HG02852 (cell line): ENCODE data around the gene ARHGAP24.
"Not testable (repeated sequence)": the region's sequence is repeated elsewhere in the genome, so short reads cannot be mapped to it uniquely, and the experiment has no call there.

Experiments
- ATAC-seq: cut with Tn5 transposase; IDR thresholded peaks from one replicate; pipeline ENCODE4 v1.9.1; 2021; ENCODE audit warnings: mild to moderate bottlenecking, moderate library complexity; ENCODE audit not compliant: unreplicated experiment

The ARHGAP24 gene

DNA sequence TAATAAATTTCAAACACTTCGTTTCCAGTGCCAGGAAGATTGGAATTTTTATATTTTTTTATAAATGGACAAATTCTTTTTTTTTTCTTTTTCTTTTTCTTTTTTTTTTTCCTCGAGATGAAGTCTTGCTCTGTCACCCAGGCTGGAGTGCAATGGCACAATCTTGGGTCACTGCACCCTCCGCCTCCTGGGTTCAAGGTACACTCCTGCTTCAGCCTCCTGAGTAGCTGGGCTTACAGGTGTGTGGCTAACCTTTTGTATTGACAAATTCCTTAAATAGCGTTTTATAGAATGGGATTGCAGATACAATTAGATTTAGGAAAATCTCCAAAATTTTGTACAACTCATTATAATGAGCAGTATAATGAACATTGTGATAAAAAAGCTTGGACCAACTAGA is 328.9 kb downstream of the ARHGAP24 start:
- ATAC-seq: no peak

DNA sequence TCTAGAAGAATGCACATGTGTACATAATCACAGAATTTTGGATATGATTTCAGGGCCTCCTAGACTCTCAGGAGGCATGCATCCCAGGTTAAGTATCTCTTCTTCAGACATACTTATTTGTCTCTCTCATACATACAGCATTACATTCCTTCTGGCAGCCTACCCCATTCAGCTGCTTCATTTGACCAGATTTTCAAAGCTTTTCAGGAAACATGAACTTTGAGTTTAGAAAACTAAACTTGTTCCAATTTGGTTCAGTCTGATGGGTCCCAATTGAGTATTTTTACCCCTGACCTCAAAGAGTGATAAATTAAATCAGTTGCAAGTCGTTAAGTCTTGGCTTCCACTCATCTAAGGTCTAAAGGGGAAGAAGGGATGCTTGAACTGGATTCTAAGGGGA is 330.9 kb downstream of the ARHGAP24 start:
- ATAC-seq: no peak

DNA sequence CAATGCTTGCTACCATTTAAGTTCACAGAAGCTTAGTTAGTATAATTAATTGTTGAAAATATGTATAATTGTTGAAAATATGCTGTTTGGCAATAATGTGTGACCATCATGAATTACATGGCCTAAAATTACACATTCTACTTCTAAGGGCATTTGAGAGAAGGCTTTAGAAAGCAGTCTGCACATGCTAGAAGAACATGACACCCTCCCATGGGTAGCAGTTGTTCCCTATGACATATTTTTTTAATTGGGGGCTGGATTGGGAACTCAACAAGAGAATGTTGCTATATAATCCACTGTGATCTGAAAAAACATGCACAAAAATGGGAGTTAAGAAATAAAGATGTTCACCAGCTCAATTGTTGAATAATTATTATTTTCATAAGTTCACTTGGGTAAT is 331.4 kb downstream of the ARHGAP24 start:
- no peak for ATAC-seq

DNA sequence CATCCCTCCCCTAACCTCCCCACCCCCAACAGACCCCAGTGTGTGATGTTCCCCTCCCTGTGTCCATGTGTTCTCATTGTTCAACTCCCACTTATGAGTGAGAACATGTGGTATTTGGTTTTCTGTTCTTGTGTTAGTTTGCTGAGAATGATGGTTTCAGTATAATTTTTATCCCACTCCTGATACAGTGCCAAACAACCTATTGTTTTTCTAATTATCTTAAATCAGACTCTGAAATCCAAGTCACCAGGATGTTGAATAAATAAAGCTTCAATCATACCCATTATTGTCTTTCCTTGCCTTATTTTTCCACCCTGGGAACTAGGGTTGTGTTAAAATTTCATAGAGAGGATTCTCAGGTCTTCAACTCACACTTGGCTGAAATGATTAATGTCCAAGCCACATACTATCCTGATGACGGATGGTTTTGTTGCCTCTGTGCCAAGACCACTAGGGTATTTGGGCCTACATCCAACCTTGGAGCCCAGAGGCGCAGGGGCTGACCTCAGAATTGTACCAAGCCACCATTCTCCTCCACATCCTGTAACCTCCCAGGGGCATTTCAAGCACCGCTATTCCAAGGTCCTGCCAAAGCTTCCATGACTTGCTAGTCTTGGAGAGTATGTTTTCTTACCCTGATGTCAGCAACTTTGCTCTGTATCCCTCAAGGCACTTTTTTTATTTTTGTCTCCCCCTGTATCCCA is 332.4 kb downstream of the ARHGAP24 start:
- no peak for ATAC-seq

GRCh38 chr4:85808104-85808503 is 333.2 kb downstream of the ARHGAP24 start:
- ATAC-seq: no peak

GRCh38 chr4:85808864-85809263 is 333.9 kb downstream of the ARHGAP24 start:
- ATAC-seq: no peak

- no peak for ATAC-seq
Observed at GRCh38 chr4:85812776-85813175, 337.8 kb downstream of the ARHGAP24 start.

DNA sequence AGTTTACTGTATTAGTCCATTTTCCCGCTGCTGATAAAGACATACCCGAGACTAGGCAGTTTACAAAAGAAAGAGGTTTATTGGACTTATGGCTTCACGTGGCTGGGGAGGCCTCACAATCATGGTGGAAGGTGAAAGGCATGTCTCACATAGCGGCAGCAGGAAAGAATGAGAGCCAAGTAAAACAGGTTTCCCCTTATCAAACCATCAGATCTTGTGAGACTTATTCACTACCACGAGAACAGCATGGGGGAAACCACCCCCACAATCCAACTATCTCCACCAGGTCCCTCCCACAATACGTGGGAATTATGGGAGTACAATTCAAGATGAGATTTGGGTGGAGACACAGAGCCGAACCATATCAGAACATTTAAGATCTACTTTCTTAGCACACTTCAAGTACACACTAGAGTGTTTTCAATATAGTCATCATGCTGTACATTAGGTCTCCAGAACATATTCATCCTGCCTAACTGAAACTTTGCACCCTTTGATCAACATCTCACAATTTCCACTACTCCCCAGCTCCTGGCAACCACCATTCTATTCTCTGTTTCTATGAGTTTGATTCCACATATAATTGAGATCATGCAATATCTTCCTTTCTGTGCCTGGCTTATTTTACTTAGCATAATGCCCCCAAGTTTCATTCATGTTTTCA is 341.0 kb downstream of the ARHGAP24 start:
- ATAC-seq: no peak

GRCh38 chr4:85818700-85819099 is 343.8 kb downstream of the ARHGAP24 start:
- ATAC-seq: no peak

- not testable (repeated sequence) for ATAC-seq
Observed at GRCh38 chr4:85820101-85820500, 345.2 kb downstream of the ARHGAP24 start.

GRCh38 chr4:85821688-85822455 is 346.9 kb downstream of the ARHGAP24 start:
- ATAC-seq: no peak

- no peak for ATAC-seq
Observed at GRCh38 chr4:85823295-85823694, 348.3 kb downstream of the ARHGAP24 start.

- ATAC-seq: no peak
Observed at GRCh38 chr4:85824166-85824945, 349.4 kb downstream of the ARHGAP24 start.

- no peak for ATAC-seq
Observed at GRCh38 chr4:85826060-85826678, 351.2 kb downstream of the ARHGAP24 start.

- ATAC-seq: no peak
Observed at GRCh38 chr4:85828027-85828890, 353.3 kb downstream of the ARHGAP24 start.

DNA sequence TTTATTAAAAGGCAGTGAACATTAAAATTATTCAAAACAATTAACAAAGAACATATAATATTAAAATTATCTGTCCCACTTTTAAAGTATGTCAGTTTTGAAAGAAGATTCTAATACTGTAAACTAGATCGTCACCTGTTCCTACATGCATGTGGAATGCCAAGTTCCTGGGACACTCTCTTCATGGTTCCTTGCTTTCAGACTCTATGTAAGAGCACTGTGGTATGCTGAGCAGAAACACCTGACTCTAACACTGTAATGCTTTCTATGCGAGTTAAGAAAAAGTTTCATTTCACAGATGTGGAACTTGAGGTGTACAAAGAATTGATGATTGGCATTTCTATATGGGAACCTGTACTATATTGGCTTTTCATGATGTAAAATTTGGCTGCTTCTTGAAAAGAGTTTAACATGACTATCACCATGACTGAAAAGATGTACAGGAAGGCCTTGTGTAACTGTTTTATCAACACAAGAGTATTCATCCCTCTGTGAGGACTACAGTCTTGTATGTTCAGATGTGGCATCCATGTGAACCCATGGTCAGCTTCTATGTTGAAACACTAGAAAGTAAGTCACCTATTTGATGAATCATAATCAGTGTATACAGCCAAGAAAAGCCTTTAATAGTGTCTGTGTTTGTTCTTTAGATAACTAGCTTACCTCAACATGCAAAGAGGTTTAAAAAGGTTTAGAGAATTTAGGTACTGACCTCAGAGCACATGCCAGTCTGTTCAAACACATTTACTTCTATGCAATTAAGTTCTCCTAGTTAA is 354.5 kb downstream of the ARHGAP24 start:
- ATAC-seq: no peak

- ATAC-seq: no peak
Observed at GRCh38 chr4:85831647-85832046, 356.7 kb downstream of the ARHGAP24 start.

GRCh38 chr4:85833302-85833701 is 358.4 kb downstream of the ARHGAP24 start:
- no peak for ATAC-seq

DNA sequence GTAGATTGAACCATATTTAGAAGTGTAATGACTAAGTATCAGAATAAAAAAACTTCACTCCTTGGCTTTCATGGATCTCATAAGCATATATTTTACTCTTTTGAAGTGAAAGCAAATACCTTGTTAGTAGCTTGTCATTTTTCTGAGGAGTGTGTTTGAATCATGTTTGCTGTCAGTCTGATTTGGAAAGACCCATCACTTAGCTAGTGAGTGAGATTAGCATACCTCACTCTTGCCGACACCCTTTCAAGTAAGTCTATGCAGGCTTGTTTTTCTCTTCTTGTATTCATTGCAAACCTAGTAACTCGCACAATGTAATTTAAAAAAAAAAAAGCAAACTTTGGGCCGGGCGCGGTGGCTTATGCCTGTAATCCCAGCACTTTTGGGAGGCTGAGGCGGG is 360.0 kb downstream of the ARHGAP24 start:
- no peak for ATAC-seq
